ENCODE data around the gene MYO1C.

Gene MYO1C

GRCh38 chr17:1434150-1434549, 58.3 kb downstream of the MYO1C start:
- Histone ChIP-seq H3K9ac (ENCODE audit: low read length) (no peak overlapping the region), H3K27ac (ENCODE audit: low read depth, low read length) (no peak overlapping the region), H3F3A (ENCODE audit: insufficient read depth) (no peaks in the 10 kb centered on the region), H3K27me3 (ENCODE audit: low read length) (no peaks in the 10 kb centered on the region), H3K4me2 (ENCODE audit: low read depth, low read length, poor library complexity, severe bottlenecking) (no peak overlapping the region), H3K9me2 (replicated peaks; ENCODE audit: insufficient read depth, low read length) (no peaks in the 10 kb centered on the region), H3K9me3 (ENCODE audit: insufficient read depth, low read length) (no peaks in the 10 kb centered on the region), H3K79me2 (ENCODE audit: insufficient read depth, low read length) (peaks cover 78% of the 10 kb centered on the region), H3K36me3 (ENCODE audit: low read length) (peaks cover 8% of the 10 kb centered on the region; the same call in 1 of the 2 replicates), H2AFZ (ENCODE audit: low read depth, low read length, severe bottlenecking) (no peak overlapping the region), H3K4me3 (ENCODE audit: insufficient read depth, low read length, poor library complexity, severe bottlenecking) (no peak overlapping the region), H4K20me1 (ENCODE audit: low read depth, low read length) (peaks cover 6% of the 10 kb centered on the region; the same call in 1 of the 2 replicates)
- TF ChIP-seq CTCF (IDR thresholded peaks at IDR 0.05; ENCODE audit: insufficient read depth, low read length, poor library complexity, severe bottlenecking) (no peak), EZH2phosphoT487 (conservative IDR thresholded peaks at IDR 0.05; ENCODE audit: low read length) (no peak)

GRCh38 chr17:1431631-1432104, 60.8 kb downstream of the MYO1C start:
- H3F3A ChIP-seq (ENCODE audit: insufficient read depth): no peaks in the 10 kb centered on the region
- peaks cover 8% of the 10 kb centered on the region; the same call in 1 of the 2 replicates for H3K36me3 ChIP-seq (ENCODE audit: low read length)
- H3K4me3 ChIP-seq (ENCODE audit: insufficient read depth, low read length, poor library complexity, severe bottlenecking): no peak overlapping the region
- H3K27me3 ChIP-seq (ENCODE audit: low read length): no peaks in the 10 kb centered on the region
- no peaks in the 10 kb centered on the region for H3K9me2 ChIP-seq (replicated peaks; ENCODE audit: insufficient read depth, low read length)
- no peak overlapping the region for H3K9ac ChIP-seq (ENCODE audit: low read length)
- no peak overlapping the region for H3K4me2 ChIP-seq (ENCODE audit: low read depth, low read length, poor library complexity, severe bottlenecking)
- no peak overlapping the region for H3K27ac ChIP-seq (ENCODE audit: low read depth, low read length)
- H3K79me2 ChIP-seq (ENCODE audit: insufficient read depth, low read length): peaks cover 61% of the 10 kb centered on the region
- H3K9me3 ChIP-seq (ENCODE audit: insufficient read depth, low read length): no peaks in the 10 kb centered on the region
- TF ChIP-seq CTCF (IDR thresholded peaks at IDR 0.05; ENCODE audit: insufficient read depth, low read length, poor library complexity, severe bottlenecking) (no peak), EZH2phosphoT487 (conservative IDR thresholded peaks at IDR 0.05; ENCODE audit: low read length) (no peak)
- no peak overlapping the region for H2AFZ ChIP-seq (ENCODE audit: low read depth, low read length, severe bottlenecking)
- H4K20me1 ChIP-seq (ENCODE audit: low read depth, low read length): peaks cover 4% of the 10 kb centered on the region; the same call in 1 of the 2 replicates

- Histone ChIP-seq H3K9me3 (ENCODE audit: insufficient read depth, low read length) (no peaks in the 10 kb centered on the region), H3K9ac (ENCODE audit: low read length) (no peak overlapping the region), H3K4me3 (ENCODE audit: insufficient read depth, low read length, poor library complexity, severe bottlenecking) (no peak overlapping the region), H3K4me2 (ENCODE audit: low read depth, low read length, poor library complexity, severe bottlenecking) (no peak overlapping the region), H3F3A (ENCODE audit: insufficient read depth) (peaks cover 5% of the 10 kb centered on the region), H3K9me2 (replicated peaks; ENCODE audit: insufficient read depth, low read length) (no peaks in the 10 kb centered on the region), H2AFZ (ENCODE audit: low read depth, low read length, severe bottlenecking) (no peak overlapping the region), H3K79me2 (ENCODE audit: insufficient read depth, low read length) (peaks cover 3% of the 10 kb centered on the region), H3K36me3 (ENCODE audit: low read length) (0 out of 2 replicates have a peak, but pooled peaks cover 2% of the 10 kb centered on the region), H3K27me3 (ENCODE audit: low read length) (no peaks in the 10 kb centered on the region), H4K20me1 (ENCODE audit: low read depth, low read length) (no peaks in the 10 kb centered on the region), H3K27ac (ENCODE audit: low read depth, low read length) (no peak overlapping the region)
- no peak for TF ChIP-seq EZH2phosphoT487 (conservative IDR thresholded peaks at IDR 0.05; ENCODE audit: low read length)
- TF ChIP-seq CTCF (IDR thresholded peaks at IDR 0.05; ENCODE audit: insufficient read depth, low read length, poor library complexity, severe bottlenecking): no peak
These were observed 68.9 kb downstream of the MYO1C start for GRCh38 chr17:1423456-1424135.
